Measurements from ENCODE around the gene AOPEP. TPM values are rescaled to one million over a fixed set of nuclear protein-coding genes. Genes with fewer than 3 reads are reported as not detected.

AOPEP gene
- polyA plus RNA-seq, 2 of the 4 experiments (the other 2 are of a cell fraction), result 226 to 266 TPM

DNA sequence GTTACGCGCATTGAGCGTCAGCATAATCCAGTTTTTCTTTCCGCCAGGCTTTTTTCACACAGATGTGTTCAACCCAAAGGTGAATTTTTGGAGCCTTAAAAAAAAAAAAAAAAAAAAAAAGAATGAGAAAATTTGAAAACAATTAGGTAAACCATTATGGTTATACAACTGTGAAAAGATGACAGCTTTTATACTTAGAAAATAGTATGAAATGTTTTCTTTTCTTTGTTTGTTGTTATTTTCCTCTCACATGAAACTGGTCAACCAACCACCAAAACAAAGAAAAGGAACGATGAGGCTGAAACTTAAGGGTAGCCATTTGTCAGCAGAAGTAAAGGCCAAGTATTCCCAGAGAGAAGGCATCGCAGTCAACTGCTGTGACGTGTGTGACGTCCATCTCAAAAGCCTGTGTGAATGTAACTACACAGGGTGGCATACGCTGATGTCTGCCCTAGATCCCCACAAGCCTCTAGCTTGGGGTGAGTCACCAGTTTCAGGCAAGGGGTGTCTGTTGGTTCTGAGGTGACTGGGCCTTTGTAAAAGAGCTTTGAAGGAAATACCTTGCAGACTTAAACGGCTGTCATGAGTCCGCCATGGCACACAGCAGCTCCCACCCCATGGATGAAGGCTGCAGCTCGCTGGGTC is 182.9 kb downstream of the AOPEP start:
- Histone ChIP-seq H3K4me3 (no peak overlapping the region), H3K9me3 (no peaks in the 10 kb centered on the region), H3K27ac (peak overlapping the region; percentile 97 to 99), H3K4me1 (peaks cover 96% of the 10 kb centered on the region), H3K4me2 (peak overlapping the region; percentile 89)
- ChIA-PET CTCF (interaction anchor here (0.6 to 3.6 kb wide), 12 partner anchors 11 to 228 kb away, joined by 3 to 23 read pairs (median 4); no protein-coding TSS in a partner anchor), POLR2A (interaction anchor here (0.7 to 8.5 kb wide), 16 partner anchors 9 to 240 kb away, joined by 3 to 93 read pairs (median 6); partner anchors contain the start of gene AOPEP)
- ATAC-seq (peak; percentile 74 to 76), FAIRE-seq (no peak), DNase-seq (ENCODE audit: low read depth in 1 of 2, low spot score in 1 of 2) (peak; percentile 84 to 97)
- 4% methylated on average over 11 of the region's 12 CpGs for WGBS (ENCODE audit: missing lambda C conversion rate)
- TF ChIP-seq KDM5A (IDR thresholded peaks at IDR 0.05) (no peak), HOXB5 (CRISPR knock-in tag; IDR thresholded peaks at IDR 0.05) (peak; percentile 76; the same call in 1 of the 2 replicates), POLR2A (IDR thresholded peaks at IDR 0.05; ENCODE audit: low read length) (no peak), EP300 (IDR thresholded peaks at IDR 0.05) (peak; percentile 10 to 62; a peak in 2 of 5 replicates), FOSL2 (IDR thresholded peaks at IDR 0.05) (peak; percentile 70; the same call in 1 of the 2 replicates), FOSL2 (CRISPR knock-in tag; IDR thresholded peaks at IDR 0.05) (peak; percentile 97), RAD21 (conservative IDR thresholded peaks at IDR 0.05 in 1 of 2, IDR thresholded peaks at IDR 0.05 in 1 of 2) (peak in 1 of 2 experiments; percentile 12; a peak in 3 of 5 replicates), POLR2AphosphoS2 (conservative IDR thresholded peaks at IDR 0.05; ENCODE audit: low read length) (no peak), EHMT2 (IDR thresholded peaks at IDR 0.05; ENCODE audit: low read depth) (no peak), RNF2 (IDR thresholded peaks at IDR 0.05; ENCODE audit: borderline replicate concordance, low read depth) (no peak), CHD2 (IDR thresholded peaks at IDR 0.05; ENCODE audit: low read length, partially characterized antibody) (no peak), NFE2L2 (conservative IDR thresholded peaks at IDR 0.05; ENCODE audit: low read length) (no peak), RARB (CRISPR knock-in tag; IDR thresholded peaks at IDR 0.05) (peak; percentile 45; the same call in 1 of the 2 replicates), HDAC2 (IDR thresholded peaks at IDR 0.05) (no peak), RCOR1 (IDR thresholded peaks at IDR 0.05; ENCODE audit: low read depth, low read length) (no peak), ZC3H11A (IDR thresholded peaks at IDR 0.05) (no peak), ZFP36 (IDR thresholded peaks at IDR 0.05; ENCODE audit: borderline replicate concordance, partially characterized antibody) (no peak), NR3C1 (IDR thresholded peaks at IDR 0.05) (no peak), NPAS2 (CRISPR knock-in tag; IDR thresholded peaks at IDR 0.05; ENCODE audit: borderline replicate concordance) (no peak; the same call in 1 of the 2 replicates), RFX5 (IDR thresholded peaks at IDR 0.05) (no peak), CBX8 (IDR thresholded peaks at IDR 0.05) (no peak), ZSCAN20 (CRISPR knock-in tag; IDR thresholded peaks at IDR 0.05) (peak; percentile 94), CBX2 (IDR thresholded peaks at IDR 0.05; ENCODE audit: borderline replicate concordance, low read depth) (no peak), CEBPB (IDR thresholded peaks at IDR 0.05) (0 out of 4 replicates have a peak, but pooled peaks of 1 of the 2 experiments have one; percentile 3), EHF (CRISPR knock-in tag; IDR thresholded peaks at IDR 0.05) (peak; percentile 93; the same call in 1 of the 2 replicates), PHF8 (IDR thresholded peaks at IDR 0.05; ENCODE audit: borderline replicate concordance, low read depth) (no peak), GATA3 (IDR thresholded peaks at IDR 0.05; ENCODE audit: borderline replicate concordance) (no peak; the same call in 1 of the 2 replicates), JUNB (IDR thresholded peaks at IDR 0.05) (peak; percentile 14), ZNF302 (CRISPR knock-in tag; IDR thresholded peaks at IDR 0.05) (peak; percentile 92), TP53 (CRISPR knock-in tag; IDR thresholded peaks at IDR 0.05) (no peak)
- TF ChIP-seq, protein P1, sequence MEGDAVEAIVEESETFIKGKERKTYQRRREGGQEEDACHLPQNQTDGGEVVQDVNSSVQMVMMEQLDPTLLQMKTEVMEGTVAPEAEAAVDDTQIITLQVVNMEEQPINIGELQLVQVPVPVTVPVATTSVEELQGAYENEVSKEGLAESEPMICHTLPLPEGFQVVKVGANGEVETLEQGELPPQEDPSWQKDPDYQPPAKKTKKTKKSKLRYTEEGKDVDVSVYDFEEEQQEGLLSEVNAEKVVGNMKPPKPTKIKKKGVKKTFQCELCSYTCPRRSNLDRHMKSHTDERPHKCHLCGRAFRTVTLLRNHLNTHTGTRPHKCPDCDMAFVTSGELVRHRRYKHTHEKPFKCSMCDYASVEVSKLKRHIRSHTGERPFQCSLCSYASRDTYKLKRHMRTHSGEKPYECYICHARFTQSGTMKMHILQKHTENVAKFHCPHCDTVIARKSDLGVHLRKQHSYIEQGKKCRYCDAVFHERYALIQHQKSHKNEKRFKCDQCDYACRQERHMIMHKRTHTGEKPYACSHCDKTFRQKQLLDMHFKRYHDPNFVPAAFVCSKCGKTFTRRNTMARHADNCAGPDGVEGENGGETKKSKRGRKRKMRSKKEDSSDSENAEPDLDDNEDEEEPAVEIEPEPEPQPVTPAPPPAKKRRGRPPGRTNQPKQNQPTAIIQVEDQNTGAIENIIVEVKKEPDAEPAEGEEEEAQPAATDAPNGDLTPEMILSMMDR (IDR thresholded peaks at IDR 0.05), result no peak
- TF ChIP-seq, protein P2, sequence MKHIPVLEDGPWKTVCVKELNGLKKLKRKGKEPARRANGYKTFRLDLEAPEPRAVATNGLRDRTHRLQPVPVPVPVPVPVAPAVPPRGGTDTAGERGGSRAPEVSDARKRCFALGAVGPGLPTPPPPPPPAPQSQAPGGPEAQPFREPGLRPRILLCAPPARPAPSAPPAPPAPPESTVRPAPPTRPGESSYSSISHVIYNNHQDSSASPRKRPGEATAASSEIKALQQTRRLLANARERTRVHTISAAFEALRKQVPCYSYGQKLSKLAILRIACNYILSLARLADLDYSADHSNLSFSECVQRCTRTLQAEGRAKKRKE (CRISPR knock-in tag; IDR thresholded peaks at IDR 0.05; ENCODE audit: low read depth), result peak; percentile 86
- TF ChIP-seq, protein P3, sequence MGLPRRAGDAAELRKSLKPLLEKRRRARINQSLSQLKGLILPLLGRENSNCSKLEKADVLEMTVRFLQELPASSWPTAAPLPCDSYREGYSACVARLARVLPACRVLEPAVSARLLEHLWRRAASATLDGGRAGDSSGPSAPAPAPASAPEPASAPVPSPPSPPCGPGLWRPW (IDR thresholded peaks at IDR 0.05), result no peak
- TF ChIP-seq, protein P4, sequence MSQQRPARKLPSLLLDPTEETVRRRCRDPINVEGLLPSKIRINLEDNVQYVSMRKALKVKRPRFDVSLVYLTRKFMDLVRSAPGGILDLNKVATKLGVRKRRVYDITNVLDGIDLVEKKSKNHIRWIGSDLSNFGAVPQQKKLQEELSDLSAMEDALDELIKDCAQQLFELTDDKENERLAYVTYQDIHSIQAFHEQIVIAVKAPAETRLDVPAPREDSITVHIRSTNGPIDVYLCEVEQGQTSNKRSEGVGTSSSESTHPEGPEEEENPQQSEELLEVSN (IDR thresholded peaks at IDR 0.05; ENCODE audit: borderline replicate concordance, low read depth), result no peak
- TF ChIP-seq, protein P5, sequence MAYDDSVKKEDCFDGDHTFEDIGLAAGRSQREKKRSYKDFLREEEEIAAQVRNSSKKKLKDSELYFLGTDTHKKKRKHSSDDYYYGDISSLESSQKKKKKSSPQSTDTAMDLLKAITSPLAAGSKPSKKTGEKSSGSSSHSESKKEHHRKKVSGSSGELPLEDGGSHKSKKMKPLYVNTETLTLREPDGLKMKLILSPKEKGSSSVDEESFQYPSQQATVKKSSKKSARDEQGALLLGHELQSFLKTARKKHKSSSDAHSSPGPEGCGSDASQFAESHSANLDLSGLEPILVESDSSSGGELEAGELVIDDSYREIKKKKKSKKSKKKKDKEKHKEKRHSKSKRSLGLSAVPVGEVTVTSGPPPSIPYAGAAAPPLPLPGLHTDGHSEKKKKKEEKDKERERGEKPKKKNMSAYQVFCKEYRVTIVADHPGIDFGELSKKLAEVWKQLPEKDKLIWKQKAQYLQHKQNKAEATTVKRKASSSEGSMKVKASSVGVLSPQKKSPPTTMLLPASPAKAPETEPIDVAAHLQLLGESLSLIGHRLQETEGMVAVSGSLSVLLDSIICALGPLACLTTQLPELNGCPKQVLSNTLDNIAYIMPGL (CRISPR knock-in tag; IDR thresholded peaks at IDR 0.05; ENCODE audit: borderline replicate concordance), result 0 out of 2 replicates have a peak, but pooled peaks have one; percentile 15
- TF ChIP-seq, protein P6, sequence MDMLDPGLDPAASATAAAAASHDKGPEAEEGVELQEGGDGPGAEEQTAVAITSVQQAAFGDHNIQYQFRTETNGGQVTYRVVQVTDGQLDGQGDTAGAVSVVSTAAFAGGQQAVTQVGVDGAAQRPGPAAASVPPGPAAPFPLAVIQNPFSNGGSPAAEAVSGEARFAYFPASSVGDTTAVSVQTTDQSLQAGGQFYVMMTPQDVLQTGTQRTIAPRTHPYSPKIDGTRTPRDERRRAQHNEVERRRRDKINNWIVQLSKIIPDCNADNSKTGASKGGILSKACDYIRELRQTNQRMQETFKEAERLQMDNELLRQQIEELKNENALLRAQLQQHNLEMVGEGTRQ (IDR thresholded peaks at IDR 0.05), result no peak
